ENCODE measurements around the gene ITGA1.
"Not testable (repeated sequence)": the region's sequence is repeated elsewhere in the genome, so short reads cannot be mapped to it uniquely, and the experiment has no call there.

Gene ITGA1

GRCh38 chr5:52964138-52964537 is 176.4 kb downstream of the ITGA1 start:
- TF ChIP-seq CTCF (IDR thresholded peaks at IDR 0.05; ENCODE audit: insufficient read depth, low read length, missing control alignments) = peak; percentile 7
- ChIA-PET POLR2A (no interaction called here), CTCF (interaction anchor here (1.0 to 3.7 kb wide), 3 partner anchors 11 to 18 kb away, joined by 3 to 22 read pairs (median 12); no protein-coding TSS in a partner anchor)
- no peak for DNase-seq (ENCODE audit: low read depth, low spot score)
- no peak overlapping the region for H3K4me3 ChIP-seq (ENCODE audit: low read depth, low read length)

GRCh38 chr5:52976157-52976556 is 188.4 kb downstream of the ITGA1 start:
- POLR2A ChIA-PET; H3K4me3 ChIP-seq (ENCODE audit: low read depth, low read length); DNase-seq (ENCODE audit: low read depth, low spot score): not testable (repeated sequence)
- CTCF ChIA-PET = interaction anchor here (0.6 to 1.7 kb wide), 2 partner anchors 11 to 110 kb away, joined by 3 to 4 read pairs; no protein-coding TSS in a partner anchor

- TF ChIP-seq CTCF (IDR thresholded peaks at IDR 0.05; ENCODE audit: insufficient read depth, low read length, missing control alignments) = no peak
- no peak for DNase-seq (ENCODE audit: low read depth, low spot score)
- ChIA-PET POLR2A (interaction anchor here (0.7 kb wide), 1 partner anchor 15 kb away, joined by 4 read pairs; no protein-coding TSS in a partner anchor), CTCF (interaction anchor here (0.7 to 1.7 kb wide), 3 partner anchors 12 to 41 kb away, joined by 3 to 4 read pairs (median 3); no protein-coding TSS in a partner anchor)
- no peak overlapping the region for H3K4me3 ChIP-seq (ENCODE audit: low read depth, low read length)
These were observed 189.7 kb downstream of the ITGA1 start for GRCh38 chr5:52977264-52977897.

- CTCF ChIA-PET = interaction anchor here (1.5 to 1.7 kb wide), 2 partner anchors 17 to 33 kb away, joined by 3 read pairs; no protein-coding TSS in a partner anchor
- no peak for DNase-seq (ENCODE audit: low read depth, low spot score)
- POLR2A ChIA-PET = no interaction called here
- no peak overlapping the region for H3K4me3 ChIP-seq (ENCODE audit: low read depth, low read length)
- TF ChIP-seq CTCF (IDR thresholded peaks at IDR 0.05; ENCODE audit: insufficient read depth, low read length, missing control alignments) = no peak
These were observed 193.8 kb downstream of the ITGA1 start for GRCh38 chr5:52981507-52981906.

GRCh38 chr5:52983731-52984636 is 196.3 kb downstream of the ITGA1 start:
- POLR2A ChIA-PET = no interaction called here
- no peak overlapping the region for H3K4me3 ChIP-seq (ENCODE audit: low read depth, low read length)
- DNase-seq (ENCODE audit: low read depth, low spot score) = no peak
- TF ChIP-seq CTCF (IDR thresholded peaks at IDR 0.05; ENCODE audit: insufficient read depth, low read length, missing control alignments) = no peak
- CTCF ChIA-PET = no interaction called here

- no peak for TF ChIP-seq CTCF (IDR thresholded peaks at IDR 0.05; ENCODE audit: insufficient read depth, low read length, missing control alignments)
- CTCF ChIA-PET = no interaction called here
- POLR2A ChIA-PET = interaction anchor here (0.7 kb wide), 1 partner anchor 102 kb away, joined by 3 read pairs; no protein-coding TSS in a partner anchor
- H3K4me3 ChIP-seq (ENCODE audit: low read depth, low read length) = no peak overlapping the region
- no peak for DNase-seq (ENCODE audit: low read depth, low spot score)
These were observed 197.6 kb downstream of the ITGA1 start for GRCh38 chr5:52985306-52985705.
